Measurements from ENCODE around the gene RABIF. TPM values are rescaled to one million over a fixed set of nuclear protein-coding genes. Genes with fewer than 3 reads are reported as not detected.
A peak's percentile ranks its signal among the peaks of the same experiment; 100 is the strongest.

RABIF gene
- polyA plus RNA-seq, 3 donors = 7.8 to 24.6 (median 22.8) TPM

DNA sequence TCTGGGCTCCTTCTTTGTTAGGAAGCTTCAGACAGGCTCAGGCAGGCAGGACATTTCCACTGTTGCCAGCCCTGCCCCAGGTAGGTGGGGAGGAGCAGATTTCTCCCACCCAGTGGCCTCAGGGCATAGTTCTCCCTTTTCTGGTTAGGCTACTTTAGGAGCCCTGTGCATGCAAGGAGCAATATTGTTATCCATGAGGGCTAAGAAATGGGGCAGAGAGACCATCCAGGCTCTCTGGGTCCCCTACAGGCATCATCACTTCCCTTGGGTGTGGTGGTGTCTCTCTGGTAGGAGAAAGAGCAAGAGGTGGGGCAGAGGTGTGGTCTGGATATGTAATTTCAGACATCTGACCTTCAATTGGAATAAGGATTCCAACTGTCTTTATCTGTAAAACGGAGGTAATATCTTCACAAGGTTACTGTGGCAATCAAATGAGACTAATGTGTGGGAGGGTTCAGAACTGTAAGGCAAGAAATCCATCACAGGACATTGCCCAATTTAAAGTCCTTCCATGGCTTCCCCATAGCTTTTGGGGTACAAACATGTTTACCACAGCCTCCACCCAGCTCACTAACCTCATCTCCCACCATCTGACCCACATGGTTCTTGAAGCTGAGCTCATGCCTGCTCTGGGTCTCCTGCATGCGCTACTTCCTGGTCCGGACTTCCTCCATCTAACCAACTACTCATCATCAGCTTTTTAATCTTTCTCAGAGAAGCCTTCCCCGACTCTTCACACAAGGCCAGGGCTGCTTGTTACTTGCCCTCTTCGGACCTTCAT is 52.1 kb downstream of the RABIF start:
- no peaks in the 10 kb centered on the region for H3K9me3 ChIP-seq (replicated peaks in 1 of 2; ENCODE audit: control insufficient read depth in 1 of 2, insufficient read depth in 1 of 2, low read length in 2 of 2)
- Mint-ChIP-seq H3K36me3 (no peaks in the 10 kb centered on the region), H3K9me3 (peaks cover 0 to 9% (median 0%) of the 10 kb centered on the region in 7 donors), H3K4me3 (peak overlapping the region in 1 of 2 donors; percentile 3), H3K27ac (peak overlapping the region in 6 of 7 donors; percentile 12 to 80 (median 58)), H3K27me3 (ENCODE audit: low read depth in 3 of 3) (peaks cover 3 to 6% (median 6%) of the 10 kb centered on the region in 3 donors), H3K4me1 (peaks cover 30% of the 10 kb centered on the region)
- WGBS (ENCODE audit: insufficient coverage) = 29% methylated on average over 2 of the region's 5 CpGs
- H3K79me2 ChIP-seq (ENCODE audit: insufficient read depth, low read length) = no peaks in the 10 kb centered on the region
- no peaks in the 10 kb centered on the region for H3K36me3 ChIP-seq (replicated peaks in 1 of 2; ENCODE audit: control insufficient read depth in 1 of 2, insufficient read depth in 2 of 2, low read length in 2 of 2)
- H2AFZ ChIP-seq (ENCODE audit: insufficient read depth, low read depth, low read length, poor library complexity, severe bottlenecking) = peak overlapping the region; percentile 12
- no peak for TF ChIP-seq CTCF (IDR thresholded peaks at IDR 0.05)
- H3K27ac ChIP-seq (ENCODE audit: low read depth in 1 of 2, low read length in 2 of 2) = no peak overlapping the region
- H4K20me1 ChIP-seq (ENCODE audit: insufficient read depth, low read length) = no peaks in the 10 kb centered on the region
- peaks cover 18 to 19% of the 10 kb centered on the region in 2 donors for H3K4me1 ChIP-seq (ENCODE audit: control insufficient read depth in 1 of 2, insufficient read depth in 2 of 2, low read length in 2 of 2)
- no peaks in the 10 kb centered on the region for H3K27me3 ChIP-seq (ENCODE audit: control insufficient read depth in 2 of 2, insufficient read depth in 2 of 2, low read length in 2 of 2)
- intact Hi-C loops (cut with micrococcal nuclease) = no loop called here
- no peak overlapping the region for H3K4me2 ChIP-seq (replicated peaks; ENCODE audit: extremely low read depth, low read length, poor library complexity, severe bottlenecking)
- no peak overlapping the region for H3K9ac ChIP-seq (ENCODE audit: insufficient read depth, low read length, poor library complexity, severe bottlenecking)
- peak; percentile 57 to 61 (median 59) for DNase-seq
- H3K4me3 ChIP-seq (replicated peaks in 1 of 3; ENCODE audit: low read depth in 2 of 3, low read length in 3 of 3) = no peak overlapping the region

DNA sequence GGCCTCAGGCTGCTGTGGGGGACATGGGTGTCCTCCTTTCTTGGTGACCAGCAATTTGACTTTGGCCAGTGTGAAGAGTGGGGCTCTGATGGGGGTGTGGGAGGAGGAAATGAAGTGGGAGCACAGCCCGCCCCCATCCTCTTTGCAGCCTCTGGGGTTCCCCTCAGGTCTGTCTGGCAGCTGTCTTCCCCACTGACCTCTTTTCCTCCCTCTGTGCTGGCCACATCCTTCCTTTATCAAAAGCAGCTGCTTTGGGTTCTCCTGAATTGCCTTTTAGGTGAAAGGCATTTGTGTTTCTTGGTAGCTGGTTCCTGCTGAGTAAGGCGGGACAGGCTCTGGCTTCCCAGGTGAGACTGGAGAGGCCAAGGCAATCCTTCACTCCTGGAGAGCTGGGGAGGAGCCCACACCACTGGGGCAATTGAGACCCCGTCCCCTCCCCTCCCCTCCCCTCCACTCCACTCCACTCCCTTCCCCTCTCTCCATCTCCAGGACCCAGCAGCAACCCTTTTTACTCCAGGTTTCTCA is 53.3 kb downstream of the RABIF start:
- peaks cover 30% of the 10 kb centered on the region for H3K4me1 Mint-ChIP-seq
- H3K36me3 Mint-ChIP-seq = no peaks in the 10 kb centered on the region
- H3K27me3 Mint-ChIP-seq (ENCODE audit: low read depth in 3 of 3) = peaks cover 3 to 7% (median 6%) of the 10 kb centered on the region in 3 donors
- Histone ChIP-seq H4K20me1 (ENCODE audit: insufficient read depth, low read length) (no peaks in the 10 kb centered on the region), H3K4me1 (ENCODE audit: control insufficient read depth in 1 of 2, insufficient read depth in 2 of 2, low read length in 2 of 2) (peaks cover 18 to 19% of the 10 kb centered on the region in 2 donors), H3K4me2 (replicated peaks; ENCODE audit: extremely low read depth, low read length, poor library complexity, severe bottlenecking) (no peak overlapping the region), H2AFZ (ENCODE audit: insufficient read depth, low read depth, low read length, poor library complexity, severe bottlenecking) (no peak overlapping the region), H3K36me3 (replicated peaks in 1 of 2; ENCODE audit: control insufficient read depth in 1 of 2, insufficient read depth in 2 of 2, low read length in 2 of 2) (no peaks in the 10 kb centered on the region), H3K4me3 (replicated peaks in 1 of 3; ENCODE audit: low read depth in 2 of 3, low read length in 3 of 3) (no peak overlapping the region), H3K27ac (ENCODE audit: low read depth in 1 of 2, low read length in 2 of 2) (no peak overlapping the region), H3K9ac (ENCODE audit: insufficient read depth, low read length, poor library complexity, severe bottlenecking) (no peak overlapping the region), H3K27me3 (ENCODE audit: control insufficient read depth in 2 of 2, insufficient read depth in 2 of 2, low read length in 2 of 2) (no peaks in the 10 kb centered on the region), H3K9me3 (replicated peaks in 1 of 2; ENCODE audit: control insufficient read depth in 1 of 2, insufficient read depth in 1 of 2, low read length in 2 of 2) (no peaks in the 10 kb centered on the region), H3K79me2 (ENCODE audit: insufficient read depth, low read length) (no peaks in the 10 kb centered on the region)
- H3K27ac Mint-ChIP-seq = no peak overlapping the region
- WGBS (ENCODE audit: insufficient coverage) = no CpG with 5 or more reads among the region's 3 CpGs
- intact Hi-C loops (cut with micrococcal nuclease) = no loop called here
- H3K9me3 Mint-ChIP-seq = peaks cover 0 to 5% (median 0%) of the 10 kb centered on the region in 7 donors
- TF ChIP-seq CTCF (IDR thresholded peaks at IDR 0.05) = no peak
- H3K4me3 Mint-ChIP-seq = no peak overlapping the region
- DNase-seq = no peak
